ENCODE data around the gene PPEF1. TPM values are rescaled to one million over a fixed set of nuclear protein-coding genes. Genes with fewer than 3 reads are reported as not detected.

The PPEF1 gene
- total RNA-seq, 1 experiment from 2014 or later, result not detected

DNA sequence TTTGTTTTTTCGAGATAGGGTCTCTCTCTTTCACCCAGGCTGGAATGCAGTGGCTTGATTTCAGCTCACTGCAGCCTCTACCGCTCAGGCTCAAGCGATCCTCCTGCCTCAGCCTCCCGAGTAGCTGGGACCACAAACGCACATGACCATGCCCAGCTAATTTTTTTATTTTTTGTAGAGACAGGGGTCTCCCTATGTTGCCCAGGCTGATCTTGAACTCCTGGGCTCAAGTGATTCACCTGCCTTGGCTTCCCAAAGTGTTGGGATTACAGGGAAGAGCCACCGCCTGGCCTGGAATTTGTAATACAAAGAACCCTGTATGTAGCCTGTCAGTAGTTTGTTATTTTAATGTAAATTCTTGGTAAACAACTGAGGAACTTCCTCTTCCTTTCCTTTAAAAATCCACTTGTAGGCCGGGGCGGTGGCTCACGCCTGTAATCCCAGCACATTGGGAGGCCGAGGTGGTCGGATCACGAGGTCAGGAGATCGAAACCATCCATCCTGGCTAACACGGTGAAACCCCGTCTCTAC, 157.0 kb downstream of the PPEF1 start:
- no TSS peak for BruUV-seq (replicated peaks)
- H3K4me3 ChIP-seq (ENCODE audit: low read length), result no peak overlapping the region
- no peak overlapping the region for H3K4me2 ChIP-seq (ENCODE audit: low read length)
- ChIA-PET CTCF (no interaction called here), POLR2A (ENCODE audit: unreplicated experiment) (no interaction called here)
- no peaks in the 10 kb centered on the region for H3K4me1 ChIP-seq (ENCODE audit: insufficient read depth, low read length)
- no peaks in the 10 kb centered on the region for H3K36me3 ChIP-seq (ENCODE audit: low read depth, low read length)
- H3K9me2 ChIP-seq (replicated peaks; ENCODE audit: low read length), result no peaks in the 10 kb centered on the region
- TF ChIP-seq EZH2phosphoT487 (IDR thresholded peaks at IDR 0.05; ENCODE audit: borderline replicate concordance, low read length) (no peak), EZH2 (IDR thresholded peaks at IDR 0.05; ENCODE audit: low read length, unreplicated experiment) (no peak)
- TF ChIP-seq, protein P1, sequence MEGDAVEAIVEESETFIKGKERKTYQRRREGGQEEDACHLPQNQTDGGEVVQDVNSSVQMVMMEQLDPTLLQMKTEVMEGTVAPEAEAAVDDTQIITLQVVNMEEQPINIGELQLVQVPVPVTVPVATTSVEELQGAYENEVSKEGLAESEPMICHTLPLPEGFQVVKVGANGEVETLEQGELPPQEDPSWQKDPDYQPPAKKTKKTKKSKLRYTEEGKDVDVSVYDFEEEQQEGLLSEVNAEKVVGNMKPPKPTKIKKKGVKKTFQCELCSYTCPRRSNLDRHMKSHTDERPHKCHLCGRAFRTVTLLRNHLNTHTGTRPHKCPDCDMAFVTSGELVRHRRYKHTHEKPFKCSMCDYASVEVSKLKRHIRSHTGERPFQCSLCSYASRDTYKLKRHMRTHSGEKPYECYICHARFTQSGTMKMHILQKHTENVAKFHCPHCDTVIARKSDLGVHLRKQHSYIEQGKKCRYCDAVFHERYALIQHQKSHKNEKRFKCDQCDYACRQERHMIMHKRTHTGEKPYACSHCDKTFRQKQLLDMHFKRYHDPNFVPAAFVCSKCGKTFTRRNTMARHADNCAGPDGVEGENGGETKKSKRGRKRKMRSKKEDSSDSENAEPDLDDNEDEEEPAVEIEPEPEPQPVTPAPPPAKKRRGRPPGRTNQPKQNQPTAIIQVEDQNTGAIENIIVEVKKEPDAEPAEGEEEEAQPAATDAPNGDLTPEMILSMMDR (conservative IDR thresholded peaks at IDR 0.05; ENCODE audit: low read depth, low read length), result no peak
- H3K27me3 ChIP-seq (ENCODE audit: low read length), result no peaks in the 10 kb centered on the region
- no peak overlapping the region for H3K9ac ChIP-seq (ENCODE audit: low read length)
- intact Hi-C loops (cut with micrococcal nuclease), result no loop called here
- no peaks in the 10 kb centered on the region for H3K9me3 ChIP-seq (ENCODE audit: low read length)
- H3K27ac ChIP-seq (ENCODE audit: low read length), result no peak overlapping the region
- DNase-seq (no peak), ATAC-seq (no peak)
- H3K79me2 ChIP-seq (ENCODE audit: low read length), result no peaks in the 10 kb centered on the region
- no peaks in the 10 kb centered on the region for H3F3A ChIP-seq (ENCODE audit: low read length, unreplicated experiment)
- no peaks in the 10 kb centered on the region for H4K20me1 ChIP-seq (ENCODE audit: low read length)
- no peak overlapping the region for H2AFZ ChIP-seq (ENCODE audit: low read length)

DNA sequence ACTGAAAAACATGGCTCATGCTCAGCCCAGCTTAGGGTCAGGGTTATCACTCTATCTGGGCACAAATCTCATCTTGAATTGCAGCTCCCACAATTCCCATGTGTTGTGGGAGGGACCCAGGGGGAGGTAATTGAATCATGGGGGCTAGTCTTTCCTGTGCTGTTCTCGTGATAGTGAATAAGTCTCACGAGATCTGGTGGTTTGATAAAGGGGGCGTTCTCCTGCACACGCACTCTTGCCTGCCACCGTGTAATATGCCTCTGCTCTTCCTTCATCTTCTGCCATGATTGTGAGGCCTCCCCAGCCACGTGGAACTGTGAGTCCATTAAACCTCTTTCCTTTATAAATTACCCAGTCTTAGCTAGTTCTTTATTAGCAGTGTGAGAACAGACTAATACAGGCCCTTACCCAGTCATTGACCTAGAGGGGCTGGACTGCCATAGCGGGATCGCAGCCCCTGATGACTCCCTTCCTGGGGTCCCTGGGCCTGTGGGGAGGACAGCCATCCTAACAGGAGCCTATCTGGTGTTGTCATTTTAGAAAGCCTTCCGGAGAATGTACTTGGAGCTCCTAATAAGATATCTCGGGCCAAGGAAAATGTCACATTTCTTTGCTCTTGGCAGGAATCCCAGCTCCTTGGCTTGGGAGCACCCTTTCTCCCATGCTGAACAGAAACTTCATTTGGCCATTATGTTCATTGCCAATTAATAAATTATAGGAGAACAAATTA, 163.9 kb downstream of the PPEF1 start:
- no peaks in the 10 kb centered on the region for H3K36me3 ChIP-seq (ENCODE audit: low read depth, low read length)
- no peak overlapping the region for H3K9ac ChIP-seq (ENCODE audit: low read length)
- intact Hi-C loops (cut with micrococcal nuclease), result no loop called here
- H3K27ac ChIP-seq (ENCODE audit: low read length), result no peak overlapping the region
- no peak overlapping the region for H3K4me2 ChIP-seq (ENCODE audit: low read length)
- TF ChIP-seq, protein P1 (conservative IDR thresholded peaks at IDR 0.05; ENCODE audit: low read depth, low read length), result no peak
- TF ChIP-seq EZH2phosphoT487 (IDR thresholded peaks at IDR 0.05; ENCODE audit: borderline replicate concordance, low read length) (no peak), EZH2 (IDR thresholded peaks at IDR 0.05; ENCODE audit: low read length, unreplicated experiment) (no peak)
- no peak overlapping the region for H3K4me3 ChIP-seq (ENCODE audit: low read length)
- no peaks in the 10 kb centered on the region for H3K27me3 ChIP-seq (ENCODE audit: low read length)
- H3K9me3 ChIP-seq (ENCODE audit: low read length), result no peaks in the 10 kb centered on the region
- H3F3A ChIP-seq (ENCODE audit: low read length, unreplicated experiment), result no peaks in the 10 kb centered on the region
- BruUV-seq (replicated peaks), result no TSS peak
- CTCF ChIA-PET, result interaction anchor here (0.5 kb wide), 1 partner anchor 15 kb away, joined by 3 read pairs; no protein-coding TSS in a partner anchor
- POLR2A ChIA-PET (ENCODE audit: unreplicated experiment), result no interaction called here
- no peaks in the 10 kb centered on the region for H3K79me2 ChIP-seq (ENCODE audit: low read length)
- ATAC-seq (no peak), DNase-seq (no peak)
- peaks cover 12% of the 10 kb centered on the region for H3K4me1 ChIP-seq (ENCODE audit: insufficient read depth, low read length)
- no peaks in the 10 kb centered on the region for H3K9me2 ChIP-seq (replicated peaks; ENCODE audit: low read length)
- H4K20me1 ChIP-seq (ENCODE audit: low read length), result no peaks in the 10 kb centered on the region
- H2AFZ ChIP-seq (ENCODE audit: low read length), result no peak overlapping the region

DNA sequence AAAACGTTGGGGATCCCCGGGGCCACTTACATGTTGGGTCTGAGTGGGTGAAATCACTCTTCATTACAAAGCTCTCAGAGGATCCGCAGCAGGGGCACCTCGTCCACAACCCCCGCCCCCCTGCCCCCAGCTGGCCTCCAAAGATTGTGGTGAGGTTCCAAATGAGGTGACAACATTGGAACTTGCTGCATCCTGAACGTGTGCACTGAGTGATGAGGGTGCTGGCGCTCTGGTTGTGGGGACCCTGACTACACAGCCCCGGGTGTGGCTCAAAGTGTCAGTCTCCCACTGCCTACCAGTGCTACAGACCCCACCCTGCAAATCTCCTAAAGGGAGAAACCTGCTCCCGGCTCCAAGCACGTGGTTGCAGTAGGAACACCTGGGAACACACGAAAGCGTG, 164.5 kb downstream of the PPEF1 start:
- H4K20me1 ChIP-seq (ENCODE audit: low read length), result no peaks in the 10 kb centered on the region
- no peak for TF ChIP-seq EZH2 (IDR thresholded peaks at IDR 0.05; ENCODE audit: low read length, unreplicated experiment)
- ChIA-PET POLR2A (ENCODE audit: unreplicated experiment) (no interaction called here), CTCF (no interaction called here)
- H3K4me1 ChIP-seq (ENCODE audit: insufficient read depth, low read length), result peaks cover 12% of the 10 kb centered on the region
- H3F3A ChIP-seq (ENCODE audit: low read length, unreplicated experiment), result no peaks in the 10 kb centered on the region
- H3K36me3 ChIP-seq (ENCODE audit: low read depth, low read length), result no peaks in the 10 kb centered on the region
- H2AFZ ChIP-seq (ENCODE audit: low read length), result no peak overlapping the region
- H3K79me2 ChIP-seq (ENCODE audit: low read length), result no peaks in the 10 kb centered on the region
- no peak overlapping the region for H3K9ac ChIP-seq (ENCODE audit: low read length)
- DNase-seq (no peak), ATAC-seq (no peak)
- no peaks in the 10 kb centered on the region for H3K9me3 ChIP-seq (ENCODE audit: low read length)
- H3K27ac ChIP-seq (ENCODE audit: low read length), result no peak overlapping the region
- no peak overlapping the region for H3K4me2 ChIP-seq (ENCODE audit: low read length)
- intact Hi-C loops (cut with micrococcal nuclease), result no loop called here
- no TSS peak for BruUV-seq (replicated peaks)
- no peaks in the 10 kb centered on the region for H3K27me3 ChIP-seq (ENCODE audit: low read length)
- H3K9me2 ChIP-seq (replicated peaks; ENCODE audit: low read length), result no peaks in the 10 kb centered on the region
- no peak overlapping the region for H3K4me3 ChIP-seq (ENCODE audit: low read length)

Measured in PC-3 (cell line).